ENCODE results near the gene RHOF. TPM values are rescaled to one million over a fixed set of nuclear protein-coding genes. Genes with fewer than 3 reads are reported as not detected.
A peak's percentile ranks its signal among the peaks of the same experiment; 100 is the strongest.
"Not testable (repeated sequence)": the region's sequence is repeated elsewhere in the genome, so short reads cannot be mapped to it uniquely, and the experiment has no call there.

RHOF gene
- total RNA-seq, 4 donors from 2014 or later = 5.1 to 27.6 (median 13.1) TPM

DNA sequence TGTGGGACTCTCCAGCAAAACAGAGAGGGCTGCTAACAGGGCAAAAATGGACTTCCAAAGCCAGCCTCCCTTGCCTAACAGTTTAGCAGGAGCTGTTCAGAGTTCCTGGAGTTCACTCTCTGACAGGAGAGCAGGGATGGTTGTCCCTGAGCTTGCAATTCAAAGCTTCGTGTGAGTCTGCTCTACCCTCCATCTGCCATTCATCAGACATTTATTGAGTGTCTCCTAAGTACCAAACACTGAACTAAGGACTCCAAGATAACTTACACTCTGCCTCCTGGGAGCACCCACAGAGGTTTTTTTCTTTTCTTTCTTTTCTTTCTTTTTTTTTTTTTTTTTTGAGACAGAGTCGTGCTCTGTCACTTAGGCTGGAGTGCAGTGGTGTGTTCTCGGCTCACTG is 28.7 kb downstream of the RHOF start:
- no peaks in the 10 kb centered on the region for H3K27me3 ChIP-seq
- H3K4me1 ChIP-seq = peaks cover 6 to 9% of the 10 kb centered on the region in 2 donors
- no peaks in the 10 kb centered on the region for H3K9me3 ChIP-seq
- H3K27ac ChIP-seq = peak overlapping the region; percentile 81 to 82
- no peaks in the 10 kb centered on the region for H3K36me3 ChIP-seq
- intact Hi-C loops (cut with DNase I; ENCODE audit: low total_unique reads) = loop anchor here (5.0 kb wide), 1 partner anchor 1448 kb away; no protein-coding TSS in a partner anchor
- no peak overlapping the region for H3K4me3 ChIP-seq
- TF ChIP-seq POLR2A (IDR thresholded peaks at IDR 0.05) = no peak
- TF ChIP-seq, protein P1, sequence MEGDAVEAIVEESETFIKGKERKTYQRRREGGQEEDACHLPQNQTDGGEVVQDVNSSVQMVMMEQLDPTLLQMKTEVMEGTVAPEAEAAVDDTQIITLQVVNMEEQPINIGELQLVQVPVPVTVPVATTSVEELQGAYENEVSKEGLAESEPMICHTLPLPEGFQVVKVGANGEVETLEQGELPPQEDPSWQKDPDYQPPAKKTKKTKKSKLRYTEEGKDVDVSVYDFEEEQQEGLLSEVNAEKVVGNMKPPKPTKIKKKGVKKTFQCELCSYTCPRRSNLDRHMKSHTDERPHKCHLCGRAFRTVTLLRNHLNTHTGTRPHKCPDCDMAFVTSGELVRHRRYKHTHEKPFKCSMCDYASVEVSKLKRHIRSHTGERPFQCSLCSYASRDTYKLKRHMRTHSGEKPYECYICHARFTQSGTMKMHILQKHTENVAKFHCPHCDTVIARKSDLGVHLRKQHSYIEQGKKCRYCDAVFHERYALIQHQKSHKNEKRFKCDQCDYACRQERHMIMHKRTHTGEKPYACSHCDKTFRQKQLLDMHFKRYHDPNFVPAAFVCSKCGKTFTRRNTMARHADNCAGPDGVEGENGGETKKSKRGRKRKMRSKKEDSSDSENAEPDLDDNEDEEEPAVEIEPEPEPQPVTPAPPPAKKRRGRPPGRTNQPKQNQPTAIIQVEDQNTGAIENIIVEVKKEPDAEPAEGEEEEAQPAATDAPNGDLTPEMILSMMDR (IDR thresholded peaks at IDR 0.05) = no peak
- DNase-seq = no peak

DNA sequence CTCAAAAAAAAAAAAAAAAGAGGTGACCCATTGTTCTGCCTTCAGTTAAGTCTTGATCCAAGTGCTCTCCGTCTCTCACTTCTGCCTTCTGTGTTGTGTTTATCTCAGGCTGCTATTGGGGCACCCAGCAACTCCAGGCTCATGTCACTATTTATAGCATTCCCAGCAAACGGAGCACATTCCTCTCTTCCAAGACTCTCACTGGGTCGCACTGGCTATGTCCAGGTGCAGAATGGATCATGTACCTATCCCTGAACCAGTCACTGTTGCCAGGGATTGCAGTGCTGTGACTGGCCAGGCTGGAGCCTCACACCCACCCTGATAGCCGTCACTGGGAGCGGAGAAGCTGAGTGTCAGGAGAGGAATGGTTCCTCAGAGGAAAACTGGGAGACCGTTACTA is 31.2 kb downstream of the RHOF start:
- TF ChIP-seq, protein P1 (IDR thresholded peaks at IDR 0.05) = no peak
- no peak for TF ChIP-seq POLR2A (IDR thresholded peaks at IDR 0.05)
- Histone ChIP-seq H3K4me3 (no peak overlapping the region), H3K27ac (peak overlapping the region in 1 of 2 donors; percentile 76), H3K27me3 (no peaks in the 10 kb centered on the region), H3K36me3 (no peaks in the 10 kb centered on the region), H3K4me1 (peaks cover 0 to 9% of the 10 kb centered on the region in 2 donors), H3K9me3 (no peaks in the 10 kb centered on the region)
- intact Hi-C loops (cut with DNase I; ENCODE audit: low total_unique reads) = loop anchor here (5.0 kb wide), 1 partner anchor 1445 kb away; no protein-coding TSS in a partner anchor
- DNase-seq = no peak

- H3K9me3 ChIP-seq; H3K4me1 ChIP-seq; H3K27me3 ChIP-seq; intact Hi-C loops (cut with DNase I; ENCODE audit: low total_unique reads); H3K4me3 ChIP-seq; DNase-seq; H3K36me3 ChIP-seq; H3K27ac ChIP-seq: not testable (repeated sequence)
Measured at GRCh38 chr12:121758536-121758935, 35.0 kb downstream of the RHOF start.

- Histone ChIP-seq H3K4me3 (no peak overlapping the region), H3K27me3 (no peaks in the 10 kb centered on the region), H3K9me3 (no peaks in the 10 kb centered on the region), H3K36me3 (no peaks in the 10 kb centered on the region), H3K27ac (no peak overlapping the region), H3K4me1 (no peaks in the 10 kb centered on the region)
- intact Hi-C loops (cut with DNase I; ENCODE audit: low total_unique reads) = no loop called here
- TF ChIP-seq, protein P1 (IDR thresholded peaks at IDR 0.05) = no peak
- no peak for TF ChIP-seq POLR2A (IDR thresholded peaks at IDR 0.05)
- no peak for DNase-seq
Measured at GRCh38 chr12:121755591-121755990, 37.9 kb downstream of the RHOF start.

GRCh38 chr12:121754836-121755235 is 38.7 kb downstream of the RHOF start:
- Histone ChIP-seq H3K27me3 (no peaks in the 10 kb centered on the region), H3K9me3 (no peaks in the 10 kb centered on the region), H3K36me3 (no peaks in the 10 kb centered on the region), H3K27ac (no peak overlapping the region), H3K4me1 (no peaks in the 10 kb centered on the region), H3K4me3 (no peak overlapping the region)
- intact Hi-C loops (cut with DNase I; ENCODE audit: low total_unique reads) = no loop called here
- DNase-seq = no peak
- TF ChIP-seq, protein P1 (IDR thresholded peaks at IDR 0.05) = no peak
- no peak for TF ChIP-seq POLR2A (IDR thresholded peaks at IDR 0.05)

GRCh38 chr12:121753844-121754264 is 39.6 kb downstream of the RHOF start:
- H3K36me3 ChIP-seq = no peaks in the 10 kb centered on the region

More at GRCh38 chr12:121753844-121754264, 39.6 kb downstream of the RHOF start:
- Histone ChIP-seq H3K4me1 (no peaks in the 10 kb centered on the region), H3K4me3 (no peak overlapping the region), H3K27me3 (no peaks in the 10 kb centered on the region), H3K27ac (no peak overlapping the region), H3K9me3 (no peaks in the 10 kb centered on the region)
- no peak for TF ChIP-seq POLR2A (IDR thresholded peaks at IDR 0.05)
- TF ChIP-seq, protein P1 (IDR thresholded peaks at IDR 0.05) = no peak
- intact Hi-C loops (cut with DNase I; ENCODE audit: low total_unique reads) = no loop called here
- DNase-seq = no peak
